Endothelial cell of umbilical vein (primary cell): ENCODE results near the gene ACOX3. TPM values are rescaled to one million over a fixed set of nuclear protein-coding genes. Genes with fewer than 3 reads are reported as not detected.

Experiments
- BruUV-seq: library from RNA; stranded (reverse); fragments of 400-500 nt; replicated peaks from 2 replicates; lab custom pipeline; 2021; lab: Mats Ljungman, UMichigan
- CTCF ChIA-PET: fragments of 300-600, 350-600 bp; sonication (Branson Sonifier 250); formaldehyde crosslinking; loops from one replicate; lab custom pipeline; 2021; ENCODE audit warnings: antibody characterized with exemption, inconsistent platforms; lab: Charles Lee
- POLR2A ChIA-PET: fragments of 300-600, 350-600 bp; sonication (Branson Sonifier 250); formaldehyde crosslinking; loops from one replicate; lab custom pipeline; 2021; ENCODE audit warnings: antibody characterized with exemption, inconsistent platforms; lab: Charles Lee
- DNase-seq: peaks from one replicate; pipeline ENCODE4 v3.0.0-alpha.2; 2011; ENCODE audit warnings: low read depth, low spot score
- FAIRE-seq: peaks from 2 replicates; lab custom pipeline; 2011; peaks lifted over from hg19 to GRCh38; lab: Jason Lieb, UNC
- H2AFZ ChIP-seq: 2 replicates; pipeline ENCODE4 v1.6.0; 2012; ENCODE audit warnings: low read depth, low read length, control low read depth, inconsistent platforms
- H3K27ac ChIP-seq: 2 replicates; pipeline ENCODE4 v1.5.1; 2011; ENCODE audit warnings: low read depth, mild to moderate bottlenecking, control low read depth, low read length, moderate library complexity; ENCODE audit not compliant: insufficient read depth
- H3K27me3 ChIP-seq, 2 experiments: 2 replicates each; pipeline versions ENCODE4 v1.6.0 to v1.6.1; 2011; ENCODE audit warnings: low read length in 2 of 2, mixed read lengths in 1 of 2; ENCODE audit not compliant: control insufficient read depth in 2 of 2, insufficient read depth in 2 of 2
- H3K36me3 ChIP-seq, 2 experiments: 2 replicates in 1 of 2; 3 replicates in 1 of 2; pipeline ENCODE4 v1.5.1; 2011; ENCODE audit warnings: low read length in 2 of 2, mild to moderate bottlenecking in 1 of 2, moderate library complexity in 1 of 2; ENCODE audit not compliant: control insufficient read depth in 2 of 2, insufficient read depth in 2 of 2; ENCODE audit errors: extremely low read depth in 1 of 2
- H3K4me1 ChIP-seq: 3 replicates; pipeline ENCODE4 v1.5.1; 2011; ENCODE audit warnings: mild to moderate bottlenecking, low read length; ENCODE audit not compliant: control insufficient read depth, insufficient read depth; ENCODE audit errors: extremely low read depth
- H3K4me2 ChIP-seq: 2 replicates; pipeline ENCODE4 v1.6.1; 2011; ENCODE audit warnings: low read length, control low read depth, mixed read lengths; ENCODE audit not compliant: insufficient read depth
- H3K4me3 ChIP-seq, 3 experiments: fragments of 200-600 bp in 1 of 3; sonication (generic), shearing (Covaris generic) in 1 of 3; replicated peaks in 1 of 3; 2 replicates each; pipeline ENCODE4 v1.5.1; 2011 to 2016; ENCODE audit warnings: control low read depth in 3 of 3, low read length in 3 of 3, mild to moderate bottlenecking in 2 of 3, inconsistent platforms in 1 of 3, low read depth in 1 of 3, moderate library complexity in 1 of 3; ENCODE audit not compliant: insufficient read depth in 1 of 3
- H3K79me2 ChIP-seq: 2 replicates; pipeline ENCODE4 v1.6.0; 2012; ENCODE audit warnings: low read length, inconsistent platforms; ENCODE audit not compliant: control insufficient read depth, insufficient read depth
- H3K9ac ChIP-seq: replicated peaks from 2 replicates; pipeline ENCODE3; 2011; ENCODE audit warnings: low read length, control low read depth; ENCODE audit not compliant: insufficient read depth; ENCODE audit errors: extremely low read depth
- H3K9me1 ChIP-seq: replicated peaks from 3 replicates; pipeline ENCODE4 v1.6.0; 2011; ENCODE audit warnings: mild to moderate bottlenecking, low read length; ENCODE audit not compliant: control insufficient read depth, insufficient read depth; ENCODE audit errors: extremely low read depth
- H3K9me3 ChIP-seq: replicated peaks from 2 replicates; pipeline ENCODE4 v1.5.1; 2012; ENCODE audit warnings: low read length, inconsistent platforms; ENCODE audit not compliant: control insufficient read depth, insufficient read depth
- H4K20me1 ChIP-seq: replicated peaks from 2 replicates; pipeline ENCODE3; 2011; ENCODE audit warnings: mild to moderate bottlenecking, low read length; ENCODE audit not compliant: control insufficient read depth, insufficient read depth; ENCODE audit errors: extremely low read depth
- EZH2 ChIP-seq: IDR thresholded peaks from 2 replicates; pipeline ENCODE4 v1.6.1; 2012; ENCODE audit warnings: borderline replicate concordance, low read depth, mild to moderate bottlenecking, moderate library complexity, low read length, inconsistent platforms; ENCODE audit not compliant: severe bottlenecking
- FOS ChIP-seq: IDR thresholded peaks from 2 replicates; pipeline ENCODE4 v1.6.1; 2011; ENCODE audit warnings: mild to moderate bottlenecking, low read length, moderate library complexity, borderline replicate concordance; ENCODE audit not compliant: insufficient read depth
- GATA2 ChIP-seq: IDR thresholded peaks from 2 replicates; pipeline ENCODE4 v1.7.0; 2011; ENCODE audit warnings: low read depth, mild to moderate bottlenecking, moderate library complexity, mixed read lengths, low read length; ENCODE audit not compliant: insufficient read length, insufficient read depth
- JUN ChIP-seq: IDR thresholded peaks from 2 replicates; pipeline ENCODE4 v1.6.1; 2011; ENCODE audit warnings: borderline replicate concordance, low read depth; ENCODE audit not compliant: insufficient read length, insufficient read depth
- MYC ChIP-seq: IDR thresholded peaks from one replicate; pipeline ENCODE4 v1.6.1; 2011; ENCODE audit warnings: mild to moderate bottlenecking, low read depth, low read length
- POLR2A ChIP-seq: IDR thresholded peaks from 2 replicates; pipeline ENCODE4 v1.6.1; 2012; ENCODE audit warnings: low read depth, mild to moderate bottlenecking, control low read depth, low read length
- POLR2AphosphoS5 ChIP-seq: IDR thresholded peaks from 2 replicates; pipeline ENCODE4 v1.6.1; 2012; ENCODE audit warnings: low read depth, mild to moderate bottlenecking, control low read depth, low read length, moderate library complexity; ENCODE audit not compliant: insufficient read depth
- dilution Hi-C: fragments of 300-500 bp; cut with MboI; formaldehyde crosslinking; loops from one replicate; pipeline ENCODE4 v1.15.0; 2019; ENCODE audit warnings: low sequenced_read_pairs; ENCODE audit not compliant: extremely low pct_ligation_motif_present
- intact Hi-C: fragments of 100-400 bp; cut with micrococcal nuclease; formaldehyde crosslinking; loops from one replicate; pipeline ENCODE4 v1.10.0; 2022
- polyA plus RNA-seq, 4 experiments: library from polyadenylated mRNA; depleted of rRNA in 3 of 4; stranded (reverse) in 3 of 4; unstranded in 1 of 4; fragments of >200 nt; gene quantifications; 2 replicates each; pipeline versions ENCODE4 v1.2.1 to v1.2.3, GENCODE V29; 2011 to 2012; ENCODE audit warnings: missing spikeins in 1 of 4
- total RNA-seq: library from RNA; stranded (reverse); gene quantifications from 2 replicates; pipeline ENCODE4 v1.2.3, GENCODE V29; 2021
- TF ChIP-seq, protein P1 (sequence below): IDR thresholded peaks from 2 replicates; pipeline ENCODE4 v1.6.1; 2011; ENCODE audit not compliant: insufficient read depth, insufficient read length
- TF ChIP-seq, protein P2 (sequence below), 2 donors: IDR thresholded peaks; 1 replicate in 1 of 2; 2 replicates in 1 of 2; pipeline ENCODE4 v1.5.1; 2011; ENCODE audit warnings: low read length in 2 of 2, mild to moderate bottlenecking in 2 of 2, moderate library complexity in 2 of 2, control low read depth in 1 of 2, inconsistent platforms in 1 of 2, low read depth in 1 of 2; ENCODE audit not compliant: insufficient read depth in 1 of 2; ENCODE audit errors: extremely low read depth in 1 of 2

Gene ACOX3
- total and polyA plus RNA-seq, 2 donors (not counting 3 experiments of a cell fraction or from before 2014, with no cell fraction given) = 13.0 to 26.3 TPM

- TF ChIP-seq JUN (no peak), MYC (no peak)
- Histone ChIP-seq H3K36me3 (no peaks in the 10 kb centered on the region), H3K4me1 (no peaks in the 10 kb centered on the region), H3K79me2 (no peaks in the 10 kb centered on the region), H3K4me3 (no peak overlapping the region), H3K9me3 (no peaks in the 10 kb centered on the region), H3K27ac (no peak overlapping the region), H3K9me1 (no peaks in the 10 kb centered on the region), H4K20me1 (no peaks in the 10 kb centered on the region), H3K27me3 (peaks cover 5 to 9% of the 10 kb centered on the region in 2 experiments), H3K9ac (no peak overlapping the region), H3K4me2 (no peak overlapping the region), H2AFZ (no peak overlapping the region)
- dilution Hi-C loops (no loop called here), intact Hi-C loops (no loop called here)
- DNase-seq (no peak), FAIRE-seq (no peak)
- ChIA-PET POLR2A (no interaction called here), CTCF (no interaction called here)
- no TSS peak for BruUV-seq
Observed at GRCh38 chr4:8356856-8357255, 83.7 kb downstream of the ACOX3 start.

DNA sequence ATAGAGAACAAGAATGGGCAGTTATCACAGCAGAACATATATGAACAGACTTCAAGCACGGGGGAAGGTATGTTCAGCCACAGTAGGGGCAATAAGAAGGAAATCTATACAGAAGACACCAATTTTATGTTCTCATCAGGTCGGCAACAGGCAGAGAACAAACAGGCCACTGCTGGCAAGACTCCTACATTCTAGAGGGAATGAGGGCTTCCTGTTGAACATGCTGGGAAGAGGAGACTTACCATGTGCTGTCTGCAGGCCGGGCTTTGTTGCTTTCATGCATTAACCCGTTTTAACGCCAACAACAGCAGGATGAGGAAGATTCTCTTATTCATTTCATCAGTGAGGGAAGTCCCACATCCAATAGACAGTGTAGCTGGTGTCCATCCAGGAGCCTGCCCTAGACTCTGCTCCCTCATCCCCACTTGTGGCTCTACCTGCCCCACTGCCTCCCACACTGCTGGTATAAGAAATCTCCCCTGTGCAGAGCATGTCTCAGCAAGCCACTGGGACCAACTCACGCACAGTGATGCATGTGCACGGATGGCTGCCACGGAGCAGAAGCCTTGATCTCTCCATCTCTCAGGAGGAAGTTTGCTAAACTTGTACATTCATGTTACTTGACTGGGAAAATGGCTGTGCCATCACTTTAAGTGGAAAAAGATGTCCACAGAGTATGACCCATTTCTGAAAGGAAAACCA, 84.5 kb downstream of the ACOX3 start:
- no peaks in the 10 kb centered on the region for H3K79me2 ChIP-seq
- H3K4me1 ChIP-seq = no peaks in the 10 kb centered on the region
- dilution Hi-C loops = no loop called here
- no peaks in the 10 kb centered on the region for H3K36me3 ChIP-seq
- no peak overlapping the region for H3K4me2 ChIP-seq
- CTCF ChIA-PET = no interaction called here
- H3K9me3 ChIP-seq = no peaks in the 10 kb centered on the region
- no peak overlapping the region for H3K9ac ChIP-seq
- POLR2A ChIA-PET = no interaction called here
- intact Hi-C loops = no loop called here
- H2AFZ ChIP-seq = no peak overlapping the region
- H3K27me3 ChIP-seq = peaks cover 5 to 9% of the 10 kb centered on the region in 2 experiments
- no peak overlapping the region for H3K27ac ChIP-seq
- H3K9me1 ChIP-seq = no peaks in the 10 kb centered on the region
- FAIRE-seq (no peak), DNase-seq (peak; percentile 36)
- TF ChIP-seq, protein P1, sequence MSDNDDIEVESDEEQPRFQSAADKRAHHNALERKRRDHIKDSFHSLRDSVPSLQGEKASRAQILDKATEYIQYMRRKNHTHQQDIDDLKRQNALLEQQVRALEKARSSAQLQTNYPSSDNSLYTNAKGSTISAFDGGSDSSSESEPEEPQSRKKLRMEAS = no peak
- TF ChIP-seq GATA2 (no peak), MYC (no peak), POLR2A (no peak), EZH2 (no peak), POLR2AphosphoS5 (no peak), FOS (no peak), JUN (no peak)
- TF ChIP-seq, protein P2, sequence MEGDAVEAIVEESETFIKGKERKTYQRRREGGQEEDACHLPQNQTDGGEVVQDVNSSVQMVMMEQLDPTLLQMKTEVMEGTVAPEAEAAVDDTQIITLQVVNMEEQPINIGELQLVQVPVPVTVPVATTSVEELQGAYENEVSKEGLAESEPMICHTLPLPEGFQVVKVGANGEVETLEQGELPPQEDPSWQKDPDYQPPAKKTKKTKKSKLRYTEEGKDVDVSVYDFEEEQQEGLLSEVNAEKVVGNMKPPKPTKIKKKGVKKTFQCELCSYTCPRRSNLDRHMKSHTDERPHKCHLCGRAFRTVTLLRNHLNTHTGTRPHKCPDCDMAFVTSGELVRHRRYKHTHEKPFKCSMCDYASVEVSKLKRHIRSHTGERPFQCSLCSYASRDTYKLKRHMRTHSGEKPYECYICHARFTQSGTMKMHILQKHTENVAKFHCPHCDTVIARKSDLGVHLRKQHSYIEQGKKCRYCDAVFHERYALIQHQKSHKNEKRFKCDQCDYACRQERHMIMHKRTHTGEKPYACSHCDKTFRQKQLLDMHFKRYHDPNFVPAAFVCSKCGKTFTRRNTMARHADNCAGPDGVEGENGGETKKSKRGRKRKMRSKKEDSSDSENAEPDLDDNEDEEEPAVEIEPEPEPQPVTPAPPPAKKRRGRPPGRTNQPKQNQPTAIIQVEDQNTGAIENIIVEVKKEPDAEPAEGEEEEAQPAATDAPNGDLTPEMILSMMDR (IDR thresholded peaks at IDR 0.05; ENCODE audit: extremely low read depth in 1 of 2, insufficient read depth in 1 of 2, low read depth in 1 of 2, low read length in 2 of 2) = no peak
- no peak overlapping the region for H3K4me3 ChIP-seq
- H4K20me1 ChIP-seq = no peaks in the 10 kb centered on the region
- no TSS peak for BruUV-seq
